ENCODE results near the gene SMC4.

SMC4 gene

DNA sequence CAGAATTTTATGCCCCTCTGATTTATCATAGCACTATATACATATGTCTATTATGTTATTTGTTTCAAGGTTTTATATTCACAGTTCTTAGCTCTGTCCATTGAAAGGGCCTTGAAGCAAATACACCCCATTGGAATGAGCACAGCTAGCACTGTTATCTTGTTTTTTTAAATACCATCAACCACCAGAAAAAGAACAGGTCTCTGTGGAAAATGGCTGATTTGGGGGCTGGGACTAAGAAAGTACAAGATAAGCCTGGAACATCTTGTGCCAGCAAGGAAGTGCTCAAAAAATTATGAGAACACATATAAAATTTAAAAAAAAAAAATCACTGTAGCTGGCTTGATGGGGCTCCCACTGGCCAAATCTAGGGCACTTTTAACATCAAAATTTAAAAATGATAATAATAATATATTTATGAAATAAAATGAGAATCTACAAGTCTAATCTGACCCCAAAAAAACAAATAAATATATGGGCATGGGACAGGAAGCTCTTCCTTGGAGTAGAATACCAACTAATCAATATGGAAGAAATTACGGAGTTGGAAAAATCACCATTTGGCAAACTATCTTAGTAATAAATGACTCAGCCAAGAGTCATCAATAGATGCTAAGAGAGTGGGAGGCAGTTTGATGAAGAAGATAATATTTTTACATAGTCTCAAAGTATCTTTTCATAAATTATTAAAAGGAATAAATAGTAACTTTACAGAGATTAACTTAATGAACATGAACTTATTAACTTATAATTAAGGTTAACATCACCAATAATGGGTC is 20.9 kb upstream of the SMC4 start:
- TF ChIP-seq, protein P1, sequence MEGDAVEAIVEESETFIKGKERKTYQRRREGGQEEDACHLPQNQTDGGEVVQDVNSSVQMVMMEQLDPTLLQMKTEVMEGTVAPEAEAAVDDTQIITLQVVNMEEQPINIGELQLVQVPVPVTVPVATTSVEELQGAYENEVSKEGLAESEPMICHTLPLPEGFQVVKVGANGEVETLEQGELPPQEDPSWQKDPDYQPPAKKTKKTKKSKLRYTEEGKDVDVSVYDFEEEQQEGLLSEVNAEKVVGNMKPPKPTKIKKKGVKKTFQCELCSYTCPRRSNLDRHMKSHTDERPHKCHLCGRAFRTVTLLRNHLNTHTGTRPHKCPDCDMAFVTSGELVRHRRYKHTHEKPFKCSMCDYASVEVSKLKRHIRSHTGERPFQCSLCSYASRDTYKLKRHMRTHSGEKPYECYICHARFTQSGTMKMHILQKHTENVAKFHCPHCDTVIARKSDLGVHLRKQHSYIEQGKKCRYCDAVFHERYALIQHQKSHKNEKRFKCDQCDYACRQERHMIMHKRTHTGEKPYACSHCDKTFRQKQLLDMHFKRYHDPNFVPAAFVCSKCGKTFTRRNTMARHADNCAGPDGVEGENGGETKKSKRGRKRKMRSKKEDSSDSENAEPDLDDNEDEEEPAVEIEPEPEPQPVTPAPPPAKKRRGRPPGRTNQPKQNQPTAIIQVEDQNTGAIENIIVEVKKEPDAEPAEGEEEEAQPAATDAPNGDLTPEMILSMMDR (IDR thresholded peaks at IDR 0.05; ENCODE audit: low read length, missing control alignments) = no peak
- DNase-seq (ENCODE audit: low read depth) = peak; percentile 54
- H3K4me3 ChIP-seq (replicated peaks; ENCODE audit: low read depth, low read length) = no peak overlapping the region

DNA sequence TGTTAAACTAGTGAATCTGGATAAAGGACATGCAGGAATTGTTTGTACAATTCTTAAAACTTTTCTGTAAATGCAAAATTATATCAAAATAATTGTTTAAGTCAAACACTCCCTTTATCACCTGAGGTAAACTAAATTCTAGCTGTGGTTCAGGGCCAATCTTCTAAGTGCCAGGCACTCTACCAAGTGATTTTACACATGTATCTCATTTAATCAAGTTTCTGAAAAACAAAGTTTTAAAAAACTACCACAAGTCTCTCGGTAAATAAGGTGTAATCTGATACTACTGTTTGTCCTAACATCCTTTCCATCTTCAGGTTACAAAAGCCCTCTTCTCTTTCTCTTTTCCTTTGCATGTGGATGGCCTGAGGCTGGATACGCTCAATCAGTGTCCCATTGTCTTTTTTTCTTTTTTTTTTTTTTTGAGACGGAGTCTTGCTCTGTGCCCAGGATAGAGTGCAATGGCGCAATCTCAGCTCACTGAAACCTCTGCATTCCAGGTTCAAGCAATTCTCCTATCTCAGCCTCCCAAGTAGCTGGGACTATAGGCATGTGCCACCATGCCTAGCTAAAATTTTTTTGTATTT is 19.7 kb upstream of the SMC4 start:
- TF ChIP-seq, protein P1 (IDR thresholded peaks at IDR 0.05; ENCODE audit: low read length, missing control alignments) = no peak
- no peak overlapping the region for H3K4me3 ChIP-seq (replicated peaks; ENCODE audit: low read depth, low read length)
- DNase-seq (ENCODE audit: low read depth) = no peak

DNA sequence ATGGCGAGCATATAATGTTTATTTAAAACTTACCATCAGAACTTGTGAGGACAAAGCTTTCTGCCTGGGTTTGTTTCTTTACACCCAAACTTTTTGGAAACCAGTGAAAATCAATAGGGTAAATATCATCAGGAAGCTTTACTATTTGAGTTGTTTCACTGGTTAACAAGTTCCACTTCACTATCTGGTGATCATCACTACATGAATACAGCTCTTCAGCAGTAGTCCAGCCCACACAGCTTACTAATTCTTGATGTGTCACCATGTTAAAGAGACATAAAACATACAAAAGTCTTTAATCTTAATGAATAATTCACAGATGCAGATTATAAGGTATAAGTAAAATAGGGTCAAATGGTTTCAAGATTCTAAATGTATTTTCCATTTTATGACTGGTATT is 18.0 kb upstream of the SMC4 start:
- H3K4me3 ChIP-seq (replicated peaks; ENCODE audit: low read depth, low read length) = no peak overlapping the region
- TF ChIP-seq, protein P1 (IDR thresholded peaks at IDR 0.05; ENCODE audit: low read length, missing control alignments) = no peak
- DNase-seq (ENCODE audit: low read depth) = peak; percentile 38

DNA sequence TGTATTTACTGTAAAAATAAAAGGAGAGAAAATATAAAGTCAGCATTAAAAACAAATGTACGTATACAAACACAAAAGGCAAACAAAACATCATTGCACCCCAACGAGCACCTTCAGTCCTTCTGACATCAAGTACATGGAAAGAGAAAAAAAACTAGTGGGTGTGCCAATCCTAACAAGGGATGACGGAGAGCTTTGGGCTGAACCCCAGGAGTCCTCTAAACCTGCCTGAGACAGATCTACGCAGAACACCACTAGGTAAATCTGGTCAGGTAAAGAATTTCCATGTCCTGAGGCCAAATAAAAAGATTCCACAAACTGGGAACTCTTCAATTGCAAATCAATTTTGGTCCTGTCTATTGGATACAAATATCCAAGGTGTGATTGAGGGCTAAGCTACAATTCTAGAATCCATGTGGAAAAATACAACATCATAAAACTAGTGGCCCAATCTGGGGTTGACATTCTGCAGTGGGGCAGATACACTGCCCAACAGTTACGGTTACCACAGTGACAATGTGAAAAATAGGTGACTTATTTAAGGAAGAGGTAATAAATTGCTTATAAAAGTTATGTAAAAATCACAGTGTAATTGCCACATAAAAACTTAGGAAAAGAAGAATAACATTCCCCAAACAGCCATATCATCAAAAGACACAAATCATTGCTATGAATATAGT is 14.7 kb upstream of the SMC4 start:
- no peak overlapping the region for H3K4me3 ChIP-seq (replicated peaks; ENCODE audit: low read depth, low read length)
- TF ChIP-seq, protein P1 (IDR thresholded peaks at IDR 0.05; ENCODE audit: low read length, missing control alignments) = no peak

DNA sequence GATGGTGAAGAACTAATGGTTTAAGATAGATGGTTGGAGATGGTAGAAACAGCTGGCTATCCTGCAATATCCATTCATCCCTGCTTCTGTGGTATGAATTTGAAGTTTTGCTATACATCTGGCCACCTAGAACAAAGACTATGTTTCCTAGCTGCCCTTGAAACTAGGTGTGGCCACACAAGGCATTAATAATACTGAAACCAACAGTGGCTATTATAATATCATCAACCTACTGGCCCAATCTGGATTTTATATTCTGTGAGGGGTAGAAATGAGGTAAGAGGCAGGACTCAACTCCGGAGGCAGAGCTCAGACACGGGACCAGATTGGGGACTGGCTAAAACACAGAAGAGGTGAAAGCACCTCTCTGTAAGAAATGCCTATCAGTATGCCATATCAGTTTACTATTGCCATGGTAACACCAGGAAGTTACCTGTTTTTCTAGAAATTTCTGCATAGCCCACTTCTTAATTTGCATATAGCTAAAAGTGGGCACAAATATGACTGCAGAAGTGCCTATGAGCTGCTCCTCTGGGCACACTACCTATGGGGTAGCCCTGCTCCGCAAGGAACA is 8.8 kb upstream of the SMC4 start:
- no peak overlapping the region for H3K4me3 ChIP-seq (replicated peaks; ENCODE audit: low read depth, low read length)
- TF ChIP-seq, protein P1 (IDR thresholded peaks at IDR 0.05; ENCODE audit: low read length, missing control alignments) = no peak
- no peak for DNase-seq (ENCODE audit: low read depth)

More for the DNA sequence above, 14.7 kb upstream of the SMC4 start:
- no peak for DNase-seq (ENCODE audit: low read depth)

DNA sequence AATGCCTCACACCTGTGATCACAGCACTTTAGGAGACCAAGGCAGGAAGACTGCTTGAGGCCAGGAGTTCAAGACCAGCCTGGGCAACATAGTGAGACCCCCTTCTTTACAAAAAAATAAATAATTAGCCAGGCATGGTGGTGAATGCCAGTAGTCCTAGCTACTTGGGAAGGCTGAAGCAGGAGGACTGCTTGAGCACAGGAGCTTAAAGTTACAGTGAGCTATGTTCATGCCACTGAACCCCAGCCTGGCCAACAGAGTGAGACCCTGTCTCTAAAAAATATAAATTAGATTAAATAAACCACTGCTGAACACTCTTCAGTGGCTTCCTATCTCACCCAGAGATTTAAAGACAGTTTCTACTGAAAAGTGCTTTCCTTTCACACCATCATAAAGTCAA is 6.7 kb upstream of the SMC4 start:
- no peak for DNase-seq (ENCODE audit: low read depth)
- H3K4me3 ChIP-seq (replicated peaks; ENCODE audit: low read depth, low read length) = no peak overlapping the region
- TF ChIP-seq, protein P1 (IDR thresholded peaks at IDR 0.05; ENCODE audit: low read length, missing control alignments) = no peak

Measured in fibroblast of pulmonary artery (primary cell).